ENCODE measurements around the gene RFESD.
A peak's percentile ranks its signal among the peaks of the same experiment; 100 is the strongest.

RFESD gene

GRCh38 chr5:95646569-95647431 is at the start of gene RFESD:
RFESD (plus strand) TSS chr5:95646777; CDS start chr5:95652272, 5,495 bp downstream.
- POLR2A ChIA-PET: interaction anchor here (0.5 to 2.1 kb wide), 42 partner anchors 9 to 289 kb away, joined by 3 to 29 read pairs (median 4); partner anchors contain the start of genes ARSK, GLRX, RHOBTB3 and SKIC3
- no peak for TF ChIP-seq NFRKB (IDR thresholded peaks at IDR 0.05)
- no peak for TF ChIP-seq FOXM1 (IDR thresholded peaks at IDR 0.05; ENCODE audit: borderline replicate concordance)
- no peak for TF ChIP-seq SUZ12 (IDR thresholded peaks at IDR 0.05)
- TF ChIP-seq FOXK2 (IDR thresholded peaks at IDR 0.05): no peak
- TF ChIP-seq LEF1 (IDR thresholded peaks at IDR 0.05; ENCODE audit: borderline replicate concordance): no peak
- peak; percentile 37 for TF ChIP-seq ELF4 (IDR thresholded peaks at IDR 0.05)
- no peak for TF ChIP-seq ZNF384 (IDR thresholded peaks at IDR 0.05)
- TF ChIP-seq FOXA1 (IDR thresholded peaks at IDR 0.05): no peak
- peak; percentile 45; the same call in 1 of the 2 replicates for TF ChIP-seq PKNOX1 (IDR thresholded peaks at IDR 0.05)
- TF ChIP-seq L3MBTL2 (conservative IDR thresholded peaks at IDR 0.05): peak; percentile 88
- no peak for TF ChIP-seq TARDBP (IDR thresholded peaks at IDR 0.05)
- CTCF ChIA-PET: interaction anchor here (0.5 to 1.4 kb wide), 6 partner anchors 18 to 159 kb away, joined by 3 to 5 read pairs (median 3); no protein-coding TSS in a partner anchor

GRCh38 chr5:95599252-95599651 is 47.3 kb upstream of the RFESD start:
- ChIA-PET POLR2A (no interaction called here), CTCF (no interaction called here)
- TF ChIP-seq BHLHE40 (IDR thresholded peaks at IDR 0.05; ENCODE audit: borderline replicate concordance): no peak
- no peak for DNase-seq (ENCODE audit: extremely low spot score)

More at GRCh38 chr5:95646569-95647431, at the start of gene RFESD:
- DNase-seq (ENCODE audit: extremely low spot score): peak; percentile 96

- CTCF ChIA-PET: no interaction called here
- POLR2A ChIA-PET: no interaction called here
- TF ChIP-seq L3MBTL2 (conservative IDR thresholded peaks at IDR 0.05) (no peak), ARNT (IDR thresholded peaks at IDR 0.05) (no peak)
- DNase-seq (ENCODE audit: extremely low spot score): no peak
These were observed 46.0 kb upstream of the RFESD start for GRCh38 chr5:95600557-95600956.

- ChIA-PET CTCF (no interaction called here), POLR2A (no interaction called here)
- DNase-seq (ENCODE audit: extremely low spot score): no peak
- no peak for TF ChIP-seq PKNOX1 (IDR thresholded peaks at IDR 0.05)
- no peak for TF ChIP-seq FOXA1 (IDR thresholded peaks at IDR 0.05)
- TF ChIP-seq SUZ12 (IDR thresholded peaks at IDR 0.05): no peak
- no peak for TF ChIP-seq CTBP1 (IDR thresholded peaks at IDR 0.05; ENCODE audit: borderline replicate concordance)
These were observed 40.8 kb upstream of the RFESD start for GRCh38 chr5:95605786-95606185.

GRCh38 chr5:95606419-95606818 is 40.2 kb upstream of the RFESD start:
- ChIA-PET CTCF (no interaction called here), POLR2A (no interaction called here)
- no peak for DNase-seq (ENCODE audit: extremely low spot score)
- TF ChIP-seq BHLHE40 (IDR thresholded peaks at IDR 0.05; ENCODE audit: borderline replicate concordance) (no peak), ARNT (IDR thresholded peaks at IDR 0.05) (no peak), TARDBP (IDR thresholded peaks at IDR 0.05) (no peak), PKNOX1 (IDR thresholded peaks at IDR 0.05) (no peak), FOXA1 (IDR thresholded peaks at IDR 0.05) (no peak), FOXK2 (IDR thresholded peaks at IDR 0.05) (no peak), CTBP1 (IDR thresholded peaks at IDR 0.05; ENCODE audit: borderline replicate concordance) (no peak), ZNF384 (IDR thresholded peaks at IDR 0.05) (no peak), L3MBTL2 (conservative IDR thresholded peaks at IDR 0.05) (no peak), SUZ12 (IDR thresholded peaks at IDR 0.05) (no peak), NFRKB (IDR thresholded peaks at IDR 0.05) (no peak)

- no peak for TF ChIP-seq HDGF (IDR thresholded peaks at IDR 0.05; ENCODE audit: borderline replicate concordance)
- no peak for TF ChIP-seq ZNF384 (IDR thresholded peaks at IDR 0.05)
- TF ChIP-seq LEF1 (IDR thresholded peaks at IDR 0.05; ENCODE audit: borderline replicate concordance): no peak
- no peak for TF ChIP-seq ARNT (IDR thresholded peaks at IDR 0.05)
- no peak for TF ChIP-seq FOXK2 (IDR thresholded peaks at IDR 0.05)
- no peak for TF ChIP-seq FOXA1 (IDR thresholded peaks at IDR 0.05)
- TF ChIP-seq BHLHE40 (IDR thresholded peaks at IDR 0.05; ENCODE audit: borderline replicate concordance): no peak
- no peak for TF ChIP-seq PKNOX1 (IDR thresholded peaks at IDR 0.05)
- TF ChIP-seq SP1 (IDR thresholded peaks at IDR 0.05): no peak
- no peak for TF ChIP-seq L3MBTL2 (conservative IDR thresholded peaks at IDR 0.05)
- TF ChIP-seq FOXM1 (IDR thresholded peaks at IDR 0.05; ENCODE audit: borderline replicate concordance): no peak
- TF ChIP-seq CTBP1 (IDR thresholded peaks at IDR 0.05; ENCODE audit: borderline replicate concordance): no peak
- no peak for TF ChIP-seq ELF4 (IDR thresholded peaks at IDR 0.05)
- TF ChIP-seq SUZ12 (IDR thresholded peaks at IDR 0.05): no peak
- no peak for TF ChIP-seq NFRKB (IDR thresholded peaks at IDR 0.05)
- TF ChIP-seq TARDBP (IDR thresholded peaks at IDR 0.05): no peak
- POLR2A ChIA-PET: no interaction called here
- DNase-seq (ENCODE audit: extremely low spot score): no peak
- CTCF ChIA-PET: no interaction called here
These were observed 36.9 kb upstream of the RFESD start for GRCh38 chr5:95609711-95610110.

Measured in HEK293T (cell line).